Suprapubic skin (tissue), 4 donors: ENCODE measurements around the gene EPN2. TPM values are rescaled to one million over a fixed set of nuclear protein-coding genes. Genes with fewer than 3 reads are reported as not detected.

Experiments
- DNase-seq, 2 donors: peaks; one replicate each; pipeline ENCODE4 v3.0.0-alpha.2; 2019; ENCODE audit warnings: low spot score in 2 of 2
- H3K27ac ChIP-seq: fragments of 200-600 bp; sonication (generic); one replicate; pipeline ENCODE4 v1.5.1; 2019
- H3K27me3 ChIP-seq: fragments of 200-600 bp; sonication (generic); one replicate; pipeline ENCODE4 v1.5.1; 2019
- H3K36me3 ChIP-seq: fragments of 200-600 bp; sonication (generic); one replicate; pipeline ENCODE4 v1.5.1; 2019
- H3K4me1 ChIP-seq: fragments of 200-600 bp; sonication (generic); one replicate; pipeline ENCODE4 v1.5.1; 2019
- H3K4me3 ChIP-seq: fragments of 200-600 bp; sonication (generic); one replicate; pipeline ENCODE4 v1.5.1; 2019; ENCODE audit warnings: mild to moderate bottlenecking
- H3K9me3 ChIP-seq: fragments of 200-600 bp; sonication (generic); one replicate; pipeline ENCODE4 v1.5.1; 2019
- CTCF ChIP-seq, 2 donors: fragments of 200-600 bp in 1 of 2; fragments of 450-650 bp in 1 of 2; sonication (generic) in 1 of 2; IDR thresholded peaks; one replicate each; pipeline ENCODE4 v1.5.1; 2016 to 2019; ENCODE audit warnings: antibody characterized with exemption in 2 of 2, mild to moderate bottlenecking in 1 of 2, moderate library complexity in 1 of 2
- EP300 ChIP-seq: sonication (generic); formaldehyde crosslinking; IDR thresholded peaks from one replicate; pipeline ENCODE4 v1.6.1; 2017; ENCODE audit warnings: antibody characterized with exemption
- POLR2A ChIP-seq, 2 donors: fragments of 450-650 bp; IDR thresholded peaks; one replicate each; pipeline ENCODE4 v1.6.1; 2017; ENCODE audit warnings: antibody characterized with exemption in 2 of 2, mild to moderate bottlenecking in 2 of 2, moderate library complexity in 2 of 2
- POLR2AphosphoS5 ChIP-seq, 3 donors: sonication (generic); formaldehyde crosslinking; IDR thresholded peaks; one replicate each; pipeline ENCODE4 v1.6.1; 2017; ENCODE audit warnings: antibody characterized with exemption in 3 of 3
- WGBS: methylation state at CpG from one replicate; pipeline ENCODE4 v1.1.5; 2018; 5-methylcytosine and 5-hydroxymethylcytosine counted together
- total RNA-seq, 4 donors: library from RNA; depleted of rRNA; stranded (reverse); fragments of >200 nt; gene quantifications; one replicate each; pipeline ENCODE4 v1.1.0, GENCODE V29; 2016

EPN2 gene
- total RNA-seq, 4 donors from 2014 or later = 95.9 to 276 (median 131) TPM

- Histone ChIP-seq H3K4me1 (peaks cover 61% of the 10 kb centered on the region), H3K36me3 (no peaks in the 10 kb centered on the region), H3K27ac (no peak overlapping the region), H3K9me3 (no peaks in the 10 kb centered on the region), H3K27me3 (no peaks in the 10 kb centered on the region), H3K4me3 (no peak overlapping the region)
- TF ChIP-seq EP300 (no peak), CTCF (IDR thresholded peaks at IDR 0.05) (no peak), POLR2AphosphoS5 (IDR thresholded peaks at IDR 0.05) (no peak), POLR2A (IDR thresholded peaks at IDR 0.05) (no peak)
- 84% methylated on average over 11 of the region's 11 CpGs for WGBS
- no peak for DNase-seq
Observed at GRCh38 chr17:19296786-19297778, 59.9 kb downstream of the EPN2 start.

DNA sequence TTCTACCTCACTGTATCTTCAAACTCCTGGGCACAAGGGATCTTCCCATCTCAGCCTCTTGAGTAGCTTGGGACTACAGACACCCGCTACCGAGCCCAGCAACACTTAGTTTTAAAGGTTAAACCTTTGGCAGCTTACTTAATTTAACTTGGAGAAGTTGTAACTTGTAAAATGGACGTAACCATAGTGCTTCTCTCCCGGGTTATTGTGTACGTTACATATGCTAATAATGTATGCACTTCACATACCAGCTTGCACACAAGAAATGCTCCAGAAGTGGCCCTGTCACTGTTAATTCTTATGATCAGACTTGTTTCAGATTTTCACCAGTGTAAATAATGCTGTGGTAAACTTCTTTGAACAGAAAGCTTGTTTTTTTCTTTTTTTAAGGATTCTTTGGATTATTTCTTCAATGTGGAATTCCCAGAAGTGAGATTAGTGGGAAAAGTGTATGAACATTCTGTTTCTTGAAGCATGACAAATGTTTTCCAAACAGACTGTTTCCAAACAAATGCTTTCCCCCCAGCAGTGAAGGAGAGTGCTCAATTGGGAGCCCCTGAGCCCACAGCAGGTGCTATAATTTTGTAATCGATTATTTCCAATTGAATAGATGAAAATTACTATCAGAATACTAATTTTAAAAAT is 61.5 kb downstream of the EPN2 start:
- 49% methylated on average over 6 of the region's 6 CpGs for WGBS
- no peaks in the 10 kb centered on the region for H3K27me3 ChIP-seq
- no peak for DNase-seq
- no peaks in the 10 kb centered on the region for H3K9me3 ChIP-seq
- H3K27ac ChIP-seq = peak overlapping the region; percentile 71
- TF ChIP-seq POLR2A (IDR thresholded peaks at IDR 0.05) (no peak), CTCF (IDR thresholded peaks at IDR 0.05) (no peak), POLR2AphosphoS5 (IDR thresholded peaks at IDR 0.05) (no peak), EP300 (no peak)
- H3K36me3 ChIP-seq = no peaks in the 10 kb centered on the region
- no peak overlapping the region for H3K4me3 ChIP-seq
- H3K4me1 ChIP-seq = peaks cover 67% of the 10 kb centered on the region

DNA sequence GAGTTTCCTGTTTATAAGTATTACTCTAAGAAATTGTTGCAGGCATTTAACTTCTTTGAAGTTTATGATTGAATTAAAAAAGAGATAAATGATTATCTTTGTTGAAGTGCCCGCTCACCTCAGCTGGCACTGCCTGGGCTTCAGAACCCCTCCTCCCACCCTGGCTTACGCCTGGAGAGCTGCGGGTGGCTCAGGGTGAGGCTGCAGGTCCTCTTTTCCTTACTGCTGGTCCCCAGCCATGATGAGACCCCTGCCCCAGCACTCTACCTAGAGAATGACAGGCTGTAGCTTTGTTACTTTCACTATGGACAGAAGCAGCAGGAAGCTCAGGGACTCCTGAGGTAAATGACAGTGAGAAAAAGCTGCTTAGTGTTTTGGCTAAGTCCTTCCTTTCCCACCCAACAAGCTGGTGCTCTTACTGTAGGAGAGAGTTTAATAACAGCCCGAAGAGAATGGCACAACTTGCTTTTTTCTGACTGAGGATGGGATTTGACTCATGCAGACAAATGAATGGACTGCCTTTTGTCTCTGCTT is 62.1 kb downstream of the EPN2 start:
- peaks cover 70% of the 10 kb centered on the region for H3K4me1 ChIP-seq
- H3K9me3 ChIP-seq = no peaks in the 10 kb centered on the region
- no peaks in the 10 kb centered on the region for H3K27me3 ChIP-seq
- WGBS = 56% methylated on average over 4 of the region's 4 CpGs
- H3K27ac ChIP-seq = no peak overlapping the region
- DNase-seq = no peak
- H3K4me3 ChIP-seq = no peak overlapping the region
- peaks cover 3% of the 10 kb centered on the region for H3K36me3 ChIP-seq
- TF ChIP-seq EP300 (no peak), POLR2A (IDR thresholded peaks at IDR 0.05) (no peak), CTCF (IDR thresholded peaks at IDR 0.05) (no peak), POLR2AphosphoS5 (IDR thresholded peaks at IDR 0.05) (no peak)

DNA sequence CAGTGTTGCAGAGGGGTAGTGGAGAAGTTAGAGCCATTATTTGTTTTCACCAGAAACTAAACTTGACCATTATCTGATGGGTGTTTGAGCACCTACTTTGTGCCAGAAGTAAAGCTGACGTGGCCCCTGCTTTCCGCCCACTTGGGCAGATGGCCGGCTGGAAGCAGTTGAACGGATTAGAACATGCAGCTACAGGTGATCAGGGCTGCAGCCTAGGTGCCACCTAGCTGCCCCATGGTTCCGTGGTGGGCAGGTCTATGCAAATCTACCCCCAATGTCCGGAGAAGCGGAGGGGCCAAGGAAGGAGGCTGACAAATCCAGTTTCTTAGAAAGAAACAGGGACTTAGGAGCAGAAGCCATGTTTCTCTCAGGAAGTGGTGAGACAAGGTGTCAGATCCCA is 62.7 kb downstream of the EPN2 start:
- no peaks in the 10 kb centered on the region for H3K27me3 ChIP-seq
- H3K9me3 ChIP-seq = no peaks in the 10 kb centered on the region
- H3K4me3 ChIP-seq = no peak overlapping the region
- peaks cover 7% of the 10 kb centered on the region for H3K36me3 ChIP-seq
- DNase-seq = no peak
- no peak overlapping the region for H3K27ac ChIP-seq
- H3K4me1 ChIP-seq = peaks cover 76% of the 10 kb centered on the region
- WGBS = 87% methylated on average over 7 of the region's 7 CpGs
- TF ChIP-seq EP300 (no peak), POLR2AphosphoS5 (IDR thresholded peaks at IDR 0.05) (no peak), CTCF (IDR thresholded peaks at IDR 0.05) (no peak), POLR2A (IDR thresholded peaks at IDR 0.05) (no peak)
